ENCODE data around the gene CFAP43.

DNA sequence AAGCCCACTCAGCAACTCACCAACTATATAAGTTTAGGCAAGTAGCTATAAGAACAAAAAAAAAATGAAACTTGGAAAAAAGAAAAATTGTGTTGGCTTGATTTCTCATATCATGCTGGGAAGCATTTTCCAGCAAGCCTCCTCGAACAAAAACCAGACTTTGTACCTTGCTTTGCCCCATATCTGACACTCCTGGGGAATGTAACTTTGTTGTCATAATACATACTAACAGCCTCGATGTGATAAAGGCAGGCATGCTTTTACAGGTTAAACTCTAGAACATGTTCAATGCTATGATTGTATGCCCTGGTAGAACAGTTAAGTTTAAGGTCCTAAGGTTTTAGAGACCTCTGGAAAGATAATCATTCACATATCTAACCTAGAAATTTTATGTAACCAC, 11.6 kb downstream of the CFAP43 start:
- TF ChIP-seq CSDC2 (CRISPR knock-in tag; IDR thresholded peaks at IDR 0.05), result no peak
- TF ChIP-seq GLIS3 (CRISPR knock-in tag; IDR thresholded peaks at IDR 0.05), result no peak
- no peak for TF ChIP-seq RARB (CRISPR knock-in tag; IDR thresholded peaks at IDR 0.05)
- TF ChIP-seq ZC3H10 (CRISPR knock-in tag; IDR thresholded peaks at IDR 0.05), result no peak
- TF ChIP-seq, protein P1, sequence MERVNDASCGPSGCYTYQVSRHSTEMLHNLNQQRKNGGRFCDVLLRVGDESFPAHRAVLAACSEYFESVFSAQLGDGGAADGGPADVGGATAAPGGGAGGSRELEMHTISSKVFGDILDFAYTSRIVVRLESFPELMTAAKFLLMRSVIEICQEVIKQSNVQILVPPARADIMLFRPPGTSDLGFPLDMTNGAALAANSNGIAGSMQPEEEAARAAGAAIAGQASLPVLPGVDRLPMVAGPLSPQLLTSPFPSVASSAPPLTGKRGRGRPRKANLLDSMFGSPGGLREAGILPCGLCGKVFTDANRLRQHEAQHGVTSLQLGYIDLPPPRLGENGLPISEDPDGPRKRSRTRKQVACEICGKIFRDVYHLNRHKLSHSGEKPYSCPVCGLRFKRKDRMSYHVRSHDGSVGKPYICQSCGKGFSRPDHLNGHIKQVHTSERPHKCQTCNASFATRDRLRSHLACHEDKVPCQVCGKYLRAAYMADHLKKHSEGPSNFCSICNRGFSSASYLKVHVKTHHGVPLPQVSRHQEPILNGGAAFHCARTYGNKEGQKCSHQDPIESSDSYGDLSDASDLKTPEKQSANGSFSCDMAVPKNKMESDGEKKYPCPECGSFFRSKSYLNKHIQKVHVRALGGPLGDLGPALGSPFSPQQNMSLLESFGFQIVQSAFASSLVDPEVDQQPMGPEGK (CRISPR knock-in tag; IDR thresholded peaks at IDR 0.05; ENCODE audit: borderline replicate concordance), result no peak
- TF ChIP-seq, protein P2, sequence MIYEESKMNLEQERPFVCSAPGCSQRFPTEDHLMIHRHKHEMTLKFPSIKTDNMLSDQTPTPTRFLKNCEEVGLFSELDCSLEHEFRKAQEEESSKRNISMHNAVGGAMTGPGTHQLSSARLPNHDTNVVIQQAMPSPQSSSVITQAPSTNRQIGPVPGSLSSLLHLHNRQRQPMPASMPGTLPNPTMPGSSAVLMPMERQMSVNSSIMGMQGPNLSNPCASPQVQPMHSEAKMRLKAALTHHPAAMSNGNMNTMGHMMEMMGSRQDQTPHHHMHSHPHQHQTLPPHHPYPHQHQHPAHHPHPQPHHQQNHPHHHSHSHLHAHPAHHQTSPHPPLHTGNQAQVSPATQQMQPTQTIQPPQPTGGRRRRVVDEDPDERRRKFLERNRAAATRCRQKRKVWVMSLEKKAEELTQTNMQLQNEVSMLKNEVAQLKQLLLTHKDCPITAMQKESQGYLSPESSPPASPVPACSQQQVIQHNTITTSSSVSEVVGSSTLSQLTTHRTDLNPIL (CRISPR knock-in tag; IDR thresholded peaks at IDR 0.05; ENCODE audit: low read depth), result no peak
- no peak for TF ChIP-seq POU6F1 (CRISPR knock-in tag; IDR thresholded peaks at IDR 0.05; ENCODE audit: borderline replicate concordance, low read depth)
- no peak for TF ChIP-seq ZFP3 (CRISPR knock-in tag; IDR thresholded peaks at IDR 0.05)
- no peak for TF ChIP-seq TOX (CRISPR knock-in tag; IDR thresholded peaks at IDR 0.05; ENCODE audit: borderline replicate concordance)
